HTR-8/SVneo (cell line): ENCODE measurements around the gene POU2F3.

ENCODE experiments used
- DNase-seq: peaks from one replicate; pipeline ENCODE4 v3.0.0; 2011; ENCODE audit warnings: low spot score, mixed read lengths; ENCODE audit not compliant: insufficient read length
- FAIRE-seq: peaks from 2 replicates; lab custom pipeline; 2011; peaks lifted over from hg19 to GRCh38; lab: Jason Lieb, UNC

The POU2F3 gene

GRCh38 chr11:120358729-120359128 lies 118.8 kb downstream of the POU2F3 start:
- DNase-seq = no peak
- FAIRE-seq = no peak

GRCh38 chr11:120363436-120363835 lies 123.5 kb downstream of the POU2F3 start:
- no peak for FAIRE-seq
- no peak for DNase-seq

DNA sequence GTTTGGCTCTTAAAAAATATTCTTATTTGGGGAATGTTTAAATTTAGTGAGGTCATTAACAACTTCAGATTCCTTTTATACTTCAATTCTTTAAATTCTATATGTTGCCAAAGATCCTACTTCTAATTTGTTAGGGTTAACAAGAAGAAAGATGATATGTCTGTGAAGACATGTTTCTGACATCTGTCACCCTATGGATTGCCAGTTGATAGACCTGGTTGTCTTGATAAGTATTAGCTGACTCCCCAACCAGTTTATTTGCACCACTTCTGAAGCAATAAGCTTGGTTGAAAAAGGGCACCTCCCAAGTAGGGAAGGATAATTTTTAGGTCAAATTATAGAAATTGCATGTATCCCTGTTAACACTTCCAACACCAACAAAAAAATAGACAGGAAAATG lies 125.6 kb downstream of the POU2F3 start:
- FAIRE-seq = no peak

More for the DNA sequence above, 125.6 kb downstream of the POU2F3 start:
- no peak for DNase-seq
